Stimulated activated CD8-positive, alpha-beta memory T cell treated with anti-CD3 and anti-CD28 coated beads, Interleukin-2, amount 100 ng/mL, for 48 hours (primary cell): Measurements from ENCODE around the gene ST3GAL5.

ENCODE experiments used
- DNase-seq, 2 donors: peaks; one replicate each; pipeline ENCODE4 v3.0.0-alpha.2; 2020; ENCODE audit warnings: low read depth in 2 of 2

The ST3GAL5 gene

DNA sequence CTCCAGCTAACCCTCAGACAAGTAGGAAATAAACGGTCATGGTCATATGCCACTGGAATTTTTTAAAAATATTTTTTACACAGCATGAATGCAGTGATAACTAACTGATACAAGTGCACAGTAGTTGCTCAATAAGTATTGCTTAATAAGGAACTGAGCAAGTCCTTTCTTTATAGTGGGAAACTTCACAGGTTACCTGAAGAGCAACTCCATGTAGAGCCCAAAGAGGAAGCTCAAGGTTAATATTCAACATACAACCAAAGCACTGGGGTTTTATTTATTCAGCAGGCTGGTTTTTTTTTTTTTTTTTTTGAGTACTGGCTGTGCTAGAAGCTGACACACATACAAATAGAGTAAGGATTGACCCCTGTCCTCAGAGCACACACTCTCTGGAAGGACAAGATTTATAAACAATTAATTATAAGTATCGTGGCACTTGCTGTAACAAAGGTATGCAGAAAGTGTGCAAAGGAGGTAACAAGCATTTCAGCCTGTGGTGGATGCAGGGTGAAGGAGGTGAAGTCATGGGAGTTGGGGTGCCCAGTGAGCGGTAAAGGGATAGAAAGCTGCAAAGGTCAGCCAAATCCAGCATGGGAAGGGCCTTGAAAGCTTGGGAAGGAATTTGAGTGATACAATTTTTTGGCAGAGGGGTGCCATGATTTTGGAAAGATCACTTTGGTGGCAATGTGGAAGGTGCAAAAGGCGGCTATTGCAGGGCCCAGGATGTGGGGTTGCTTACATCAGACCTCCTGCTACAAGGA is 82.3 kb downstream of the ST3GAL5 start:
- DNase-seq: no peak

DNA sequence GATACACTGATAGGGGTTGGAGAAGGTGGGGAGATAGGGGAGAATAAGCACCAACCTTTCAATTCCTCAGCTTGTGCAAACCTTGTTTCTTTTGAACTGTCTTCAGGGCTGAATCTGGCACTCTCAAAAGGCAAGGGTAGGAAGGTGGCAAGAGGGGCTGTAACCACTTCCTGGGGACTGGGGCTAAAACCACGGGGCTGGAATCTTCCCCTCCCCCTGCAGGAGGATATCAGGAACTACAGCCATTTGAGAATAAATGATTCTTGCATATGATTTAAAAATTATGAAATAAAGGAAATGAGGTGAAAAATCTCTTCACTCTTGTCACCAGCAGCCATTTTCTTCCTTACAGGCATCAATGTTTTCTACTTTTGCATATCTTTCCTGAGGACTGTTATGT is 84.2 kb downstream of the ST3GAL5 start:
- DNase-seq: no peak

DNA sequence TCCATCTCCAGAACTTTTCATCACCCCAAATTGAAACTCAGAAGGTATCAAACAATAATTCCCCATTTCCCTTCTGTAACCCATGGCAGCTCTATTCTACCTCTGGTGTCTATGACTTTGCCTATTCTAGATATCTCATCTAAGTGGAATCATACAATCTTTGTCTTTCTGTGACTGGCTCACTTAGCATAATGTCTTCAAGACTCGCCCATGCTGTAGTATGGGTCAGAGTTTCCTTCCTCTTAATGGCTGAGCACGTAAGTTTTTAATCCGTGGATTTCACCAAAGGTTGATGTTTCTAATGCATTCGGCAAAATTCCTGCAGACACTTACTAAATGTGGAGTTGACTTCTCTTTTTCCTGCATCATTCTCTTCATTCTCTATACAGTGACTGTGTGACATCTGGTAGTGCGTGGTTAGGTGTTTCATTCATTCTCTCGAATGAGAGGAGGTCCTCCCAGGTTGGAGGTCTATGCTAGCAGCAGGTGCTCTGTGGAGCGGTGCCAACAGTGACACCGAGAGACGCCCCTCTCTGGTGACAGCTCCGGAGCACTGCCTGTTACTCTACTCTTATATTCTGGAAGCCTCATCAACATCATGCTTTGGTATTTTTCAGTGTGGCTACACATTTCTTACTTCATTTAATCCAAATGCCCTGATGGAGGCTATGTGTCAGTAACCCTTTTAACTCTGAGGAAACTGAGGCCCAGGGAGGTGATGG is 84.9 kb downstream of the ST3GAL5 start:
- no peak for DNase-seq

DNA sequence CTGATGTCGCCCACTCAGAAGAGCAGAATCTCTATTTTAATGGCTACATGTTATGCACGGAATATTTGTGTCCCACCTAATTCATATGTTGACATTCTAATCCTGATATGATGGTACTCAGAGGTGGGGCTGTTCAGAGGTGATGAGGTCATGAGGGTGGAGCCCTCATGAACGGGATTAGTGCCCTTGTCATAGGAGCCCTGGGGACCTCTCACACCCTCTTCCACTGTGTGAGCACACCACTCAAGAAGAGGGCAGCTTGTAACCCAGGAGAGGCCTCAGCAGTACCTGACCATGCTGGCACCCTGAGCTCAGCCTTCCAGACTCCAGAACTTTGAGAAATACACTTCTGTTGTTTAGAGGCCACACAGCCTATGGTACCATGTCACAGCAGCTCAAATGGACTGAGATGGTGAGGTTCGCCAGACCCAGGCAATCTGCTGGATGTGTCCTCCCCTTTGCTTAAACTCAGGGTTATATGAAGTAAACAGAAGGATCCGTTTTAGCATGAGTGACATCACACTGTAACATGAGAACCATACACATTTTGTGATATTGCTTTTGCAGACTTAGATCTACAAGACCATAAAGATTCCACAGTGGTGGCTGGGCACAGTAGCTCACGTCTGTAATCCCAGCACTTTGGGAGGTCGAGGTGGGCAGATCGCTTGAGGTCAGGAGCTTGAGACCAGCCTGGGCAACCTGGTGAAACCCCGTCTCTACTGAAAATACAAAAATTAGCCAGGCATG is 86.3 kb downstream of the ST3GAL5 start:
- DNase-seq: no peak

DNA sequence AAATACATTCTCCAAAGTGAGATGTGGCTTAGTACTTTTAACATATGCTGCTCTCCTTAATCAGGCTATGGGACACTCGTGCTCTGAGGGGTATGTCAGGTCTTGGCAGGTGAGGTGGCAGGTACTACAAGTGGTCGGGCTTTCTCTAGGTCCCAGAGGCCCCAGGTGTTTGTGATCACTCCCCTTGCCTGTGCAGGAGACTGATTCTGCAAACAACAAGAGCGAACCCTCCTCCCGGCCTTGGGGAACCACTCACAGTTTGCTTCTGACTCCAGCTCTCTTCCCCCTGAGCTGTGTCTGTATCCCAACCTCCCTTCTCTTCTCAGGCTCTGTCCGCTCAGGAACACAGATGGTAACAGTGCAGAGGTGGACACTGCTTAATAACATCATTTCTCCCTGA is 86.9 kb downstream of the ST3GAL5 start:
- DNase-seq: no peak

DNA sequence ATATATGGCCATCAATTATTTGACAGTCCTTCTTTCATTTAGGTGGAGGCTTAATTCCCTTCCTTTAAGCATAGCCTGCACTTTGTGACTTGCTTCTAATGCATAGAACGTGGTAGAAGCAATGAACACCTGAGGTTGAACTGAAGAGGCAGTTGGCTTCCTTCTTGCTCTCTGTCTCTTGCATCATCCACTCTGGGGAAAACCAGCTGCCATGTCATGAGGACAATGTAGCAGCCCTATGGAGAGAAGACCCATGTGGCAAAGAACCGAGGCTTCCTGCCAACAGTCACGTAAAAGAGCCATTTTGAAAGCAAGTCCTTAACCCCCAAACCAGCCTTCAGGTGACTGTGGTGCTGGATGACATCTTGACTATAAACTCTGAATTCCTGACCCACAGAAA is 88.2 kb downstream of the ST3GAL5 start:
- DNase-seq: no peak

DNA sequence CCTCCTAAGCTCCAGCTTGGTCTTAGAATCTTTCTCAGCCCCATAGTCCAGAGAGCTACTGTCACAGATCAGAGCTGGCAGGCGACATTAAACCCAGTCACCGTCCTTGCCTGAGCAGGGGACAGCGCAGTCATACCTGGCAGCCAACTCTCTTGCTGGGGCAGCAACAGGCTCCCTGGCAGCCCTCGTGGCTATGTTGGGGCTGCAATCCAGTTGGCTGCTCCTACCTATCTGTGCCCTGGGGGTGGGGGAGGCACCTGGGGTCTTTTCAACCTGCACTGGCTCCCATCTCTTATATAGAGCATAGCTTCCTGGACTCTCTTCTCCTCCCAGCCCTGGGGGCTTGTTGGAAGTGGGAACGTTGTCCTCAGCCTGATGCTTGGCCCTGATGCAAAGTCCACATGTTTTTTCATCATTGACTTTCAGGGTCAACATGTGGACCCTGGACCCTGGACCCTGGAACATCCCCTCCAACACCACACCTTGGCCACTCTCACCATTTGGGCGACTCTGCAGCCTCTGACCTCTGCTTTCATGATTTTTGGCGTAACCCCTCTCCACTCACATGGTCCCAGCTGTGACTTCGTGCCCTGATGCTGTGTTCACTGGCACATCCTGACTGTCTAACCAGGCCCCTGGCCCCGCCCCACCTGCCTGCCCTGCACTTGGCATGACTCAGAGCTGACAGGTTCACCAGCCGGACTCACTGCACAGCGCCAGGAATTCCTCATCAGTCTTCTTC is 89.4 kb downstream of the ST3GAL5 start:
- DNase-seq: no peak

DNA sequence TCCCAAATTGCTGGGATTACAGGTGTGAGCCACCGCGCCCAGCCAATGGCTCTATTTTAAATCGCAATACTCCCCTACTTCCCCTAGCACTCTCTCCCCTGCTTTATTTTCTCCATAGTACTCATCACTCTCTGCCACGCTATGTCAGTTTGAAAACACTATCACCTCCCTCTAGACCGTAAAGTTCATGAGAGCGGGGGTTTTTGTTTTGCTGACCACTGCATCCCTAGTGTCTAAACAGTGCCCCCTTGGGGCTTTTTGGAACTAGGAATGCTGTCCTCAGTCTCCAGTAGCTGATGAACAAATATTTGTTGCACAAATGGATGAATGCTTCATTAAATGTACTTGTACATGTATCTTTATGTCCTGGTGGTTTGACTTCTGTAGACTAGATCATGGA is 90.9 kb downstream of the ST3GAL5 start:
- no peak for DNase-seq

DNA sequence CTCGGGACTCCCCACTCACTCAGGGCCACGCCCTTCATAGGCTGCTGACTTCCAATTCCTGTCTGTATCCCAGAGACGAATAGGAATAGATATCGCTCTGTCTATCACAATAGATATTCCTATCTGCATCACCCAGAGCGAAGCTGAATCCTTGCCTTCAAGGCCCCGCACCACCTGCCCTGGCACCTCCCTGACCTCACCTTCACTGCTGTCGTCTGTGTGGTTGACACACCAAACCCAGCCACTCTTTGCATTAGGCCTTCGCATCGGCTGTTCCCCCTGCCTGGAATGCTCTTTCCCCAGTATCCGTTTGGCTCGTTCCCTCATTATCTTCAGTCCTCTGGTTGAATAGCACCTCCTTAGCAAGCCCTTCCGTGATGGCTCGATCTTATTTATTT is 91.5 kb downstream of the ST3GAL5 start:
- no peak for DNase-seq

DNA sequence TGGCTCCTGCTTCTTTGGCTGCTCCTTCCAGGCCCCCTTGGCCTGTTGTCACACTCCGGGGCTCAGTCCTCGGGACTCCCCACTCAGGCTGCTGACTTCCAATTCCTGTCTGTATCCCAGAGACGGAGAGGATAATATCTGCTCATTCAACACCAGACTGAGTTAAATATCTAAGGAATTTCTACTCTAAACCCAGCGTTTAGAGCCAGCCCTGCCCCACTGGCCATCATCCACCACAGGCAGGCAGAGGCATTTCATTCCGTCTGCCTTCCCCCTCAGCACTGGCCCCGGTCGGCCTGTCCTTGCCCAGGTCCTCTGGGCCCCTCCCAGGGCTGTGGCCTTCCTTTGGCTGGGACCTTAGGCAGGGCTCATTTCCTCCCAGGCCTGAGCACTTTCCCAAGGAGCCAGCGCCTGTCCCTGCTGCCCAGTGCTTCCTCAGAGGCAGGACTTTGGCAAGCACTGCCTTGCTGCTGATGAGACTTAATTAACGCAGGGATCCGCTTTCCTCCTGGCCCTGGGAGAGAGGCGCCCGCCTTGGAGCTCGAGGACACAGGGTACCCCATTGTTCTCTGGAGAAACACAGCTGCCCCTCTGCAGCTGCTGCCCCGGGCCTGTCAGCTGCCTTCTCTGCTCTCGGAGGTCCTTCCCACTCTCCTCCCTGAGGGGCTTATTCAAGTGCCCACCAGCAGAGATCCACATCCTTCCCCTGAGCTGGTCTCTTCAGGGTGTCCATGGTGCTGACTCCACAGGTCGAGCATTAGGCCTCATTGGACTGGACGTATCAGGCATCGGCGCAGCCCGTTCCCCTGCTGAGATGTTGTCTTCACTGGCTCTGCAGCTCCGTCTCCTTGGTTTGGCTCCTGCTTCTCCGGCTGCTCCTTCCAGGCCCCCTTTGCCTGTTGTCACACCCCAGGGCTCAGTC is 92.2 kb downstream of the ST3GAL5 start:
- no peak for DNase-seq

DNA sequence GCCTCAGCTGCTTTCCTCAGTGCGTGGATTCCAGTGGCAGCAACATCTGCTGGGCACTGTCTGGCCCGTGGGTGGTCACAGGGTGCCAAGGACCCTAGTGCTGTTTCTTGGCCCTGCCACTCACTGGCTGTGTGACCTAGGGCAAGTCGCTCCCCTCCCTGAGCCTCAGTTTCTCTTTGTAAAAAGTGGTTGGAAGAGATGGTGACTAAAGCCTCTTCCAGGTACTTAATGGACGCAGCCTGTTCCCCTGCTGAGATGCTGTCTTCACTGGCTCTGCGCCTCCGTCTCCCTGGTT is 92.8 kb downstream of the ST3GAL5 start:
- no peak for DNase-seq

DNA sequence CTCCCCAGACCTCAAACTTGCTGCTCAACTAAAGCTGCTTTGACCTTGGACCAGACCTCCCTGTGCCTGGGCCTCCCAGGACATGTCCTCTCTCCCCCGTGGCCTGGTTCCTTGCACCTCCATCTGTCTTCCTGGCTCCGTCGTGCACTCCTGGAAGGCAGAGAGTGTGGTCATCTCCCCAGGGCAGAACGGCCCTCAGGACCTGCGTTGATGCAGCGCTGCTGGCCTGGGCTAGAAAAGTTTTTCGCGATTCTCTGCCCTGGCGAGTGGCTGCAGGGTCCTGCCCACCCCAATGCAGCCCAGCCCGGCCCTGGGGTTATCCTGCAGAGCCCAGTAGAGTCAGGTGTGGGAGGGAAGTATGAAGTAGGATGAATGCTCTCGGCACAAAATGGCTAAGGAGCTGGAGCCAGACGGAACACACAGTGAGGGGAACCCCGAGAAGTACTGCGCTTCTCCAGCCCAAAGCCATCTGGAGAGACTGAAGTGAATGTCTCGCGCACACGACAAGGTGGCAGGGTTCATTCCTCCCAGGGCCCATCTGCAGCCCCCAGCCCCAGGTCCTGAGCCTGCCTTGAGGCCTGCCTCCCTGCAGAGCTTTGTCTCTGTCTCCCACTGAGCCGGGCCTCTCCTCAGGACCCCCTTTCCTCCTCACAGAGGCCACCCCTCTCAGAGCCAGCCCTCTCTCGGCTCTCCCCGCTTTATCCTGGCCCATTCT is 93.3 kb downstream of the ST3GAL5 start:
- DNase-seq: no peak

DNA sequence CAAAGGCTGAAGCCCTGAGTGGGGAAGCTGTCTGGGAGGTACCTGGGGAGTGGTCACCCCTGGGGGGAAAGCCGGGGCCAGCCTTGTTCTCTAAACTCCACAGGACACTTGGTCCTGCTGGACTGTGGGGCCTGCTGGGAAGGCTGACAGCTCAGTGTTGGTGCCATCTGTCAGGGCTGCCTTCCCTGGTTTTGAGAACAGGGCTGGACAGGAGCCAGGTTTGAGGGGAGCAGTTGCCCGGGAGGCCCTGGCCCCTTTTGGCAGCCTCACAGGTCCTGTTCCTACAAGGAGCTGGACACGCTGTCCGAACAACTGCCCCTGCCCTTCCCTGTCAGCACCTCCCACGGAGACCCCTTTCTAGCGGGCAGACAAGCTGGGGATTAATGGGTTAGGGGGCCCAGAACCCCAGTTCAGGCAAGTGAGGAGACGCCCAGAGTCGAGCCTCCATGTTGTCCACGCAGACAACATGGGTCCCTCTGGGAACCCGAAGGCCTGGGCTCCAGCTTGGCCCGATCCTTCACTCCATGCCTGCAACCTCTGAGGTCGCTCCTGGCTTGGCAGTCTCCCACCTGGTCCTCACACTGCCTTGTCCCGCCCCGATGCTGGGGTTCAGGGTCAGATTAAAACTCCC is 94.2 kb downstream of the ST3GAL5 start:
- DNase-seq: no peak

DNA sequence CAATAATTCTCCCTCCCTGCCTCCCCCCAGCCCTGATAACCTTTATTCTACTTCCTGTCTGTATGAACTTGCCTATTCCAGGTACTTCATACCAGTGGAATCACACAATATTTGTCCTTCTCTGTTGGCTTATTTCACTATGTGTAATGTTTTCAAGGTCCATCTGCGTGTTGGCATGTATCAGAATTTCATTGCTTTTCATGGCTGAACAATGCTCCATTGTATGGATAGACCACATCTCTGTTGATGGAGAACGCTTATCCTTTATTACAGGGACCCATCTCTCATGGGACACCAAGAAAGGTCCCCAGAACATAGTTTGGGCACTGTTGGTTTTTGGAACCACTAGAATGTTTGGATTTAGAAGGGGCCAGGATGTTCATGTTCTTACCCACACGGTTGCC is 94.8 kb downstream of the ST3GAL5 start:
- DNase-seq: no peak

DNA sequence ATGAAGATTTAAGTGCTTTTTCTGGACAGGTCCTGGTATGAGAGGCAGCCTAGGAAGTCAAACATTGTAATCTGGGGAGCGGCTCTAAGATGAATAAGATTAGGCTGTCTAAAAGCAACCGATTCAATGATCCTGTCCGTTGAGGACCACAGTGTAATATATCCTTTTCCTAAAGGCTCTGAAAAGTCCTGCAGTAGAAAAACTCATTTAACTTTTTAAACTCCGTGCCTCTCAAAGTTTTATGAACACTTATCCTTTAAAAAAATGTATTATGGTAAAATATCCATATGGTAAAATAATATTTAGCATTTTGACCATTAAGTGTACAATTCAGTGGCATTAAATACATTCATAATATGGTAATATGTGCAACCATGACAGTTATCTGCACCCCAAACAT is 95.2 kb downstream of the ST3GAL5 start:
- no peak for DNase-seq

DNA sequence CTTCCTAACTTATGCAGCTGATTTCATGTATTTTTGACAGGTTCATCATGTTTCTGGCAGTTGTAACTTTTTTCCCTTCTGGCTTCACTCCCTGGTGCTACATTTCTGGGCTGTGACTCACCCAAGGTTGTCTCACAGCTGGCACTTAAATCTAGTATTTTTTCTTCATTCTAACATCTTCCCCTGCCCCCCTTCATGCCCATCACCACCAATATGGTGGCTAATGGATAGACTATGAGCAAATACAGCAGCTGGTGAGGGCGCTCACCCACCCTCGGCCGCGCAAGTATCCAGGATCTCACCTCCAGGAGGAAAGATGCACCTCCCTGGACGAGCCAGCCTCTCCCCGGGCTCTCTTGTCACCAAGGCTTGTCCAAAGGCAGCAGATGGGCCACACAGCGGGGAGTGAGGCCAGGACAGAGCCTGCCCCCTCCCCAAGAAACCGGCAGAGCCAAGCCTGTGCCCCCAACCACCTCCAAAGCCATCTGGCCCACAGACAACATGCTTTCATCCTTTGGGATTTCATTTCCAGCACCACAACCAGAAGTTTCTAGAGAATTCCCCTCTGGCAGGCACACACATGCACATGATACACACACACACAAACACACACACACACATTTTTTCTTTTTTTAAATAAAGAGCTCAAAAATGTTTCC is 95.9 kb downstream of the ST3GAL5 start:
- no peak for DNase-seq

DNA sequence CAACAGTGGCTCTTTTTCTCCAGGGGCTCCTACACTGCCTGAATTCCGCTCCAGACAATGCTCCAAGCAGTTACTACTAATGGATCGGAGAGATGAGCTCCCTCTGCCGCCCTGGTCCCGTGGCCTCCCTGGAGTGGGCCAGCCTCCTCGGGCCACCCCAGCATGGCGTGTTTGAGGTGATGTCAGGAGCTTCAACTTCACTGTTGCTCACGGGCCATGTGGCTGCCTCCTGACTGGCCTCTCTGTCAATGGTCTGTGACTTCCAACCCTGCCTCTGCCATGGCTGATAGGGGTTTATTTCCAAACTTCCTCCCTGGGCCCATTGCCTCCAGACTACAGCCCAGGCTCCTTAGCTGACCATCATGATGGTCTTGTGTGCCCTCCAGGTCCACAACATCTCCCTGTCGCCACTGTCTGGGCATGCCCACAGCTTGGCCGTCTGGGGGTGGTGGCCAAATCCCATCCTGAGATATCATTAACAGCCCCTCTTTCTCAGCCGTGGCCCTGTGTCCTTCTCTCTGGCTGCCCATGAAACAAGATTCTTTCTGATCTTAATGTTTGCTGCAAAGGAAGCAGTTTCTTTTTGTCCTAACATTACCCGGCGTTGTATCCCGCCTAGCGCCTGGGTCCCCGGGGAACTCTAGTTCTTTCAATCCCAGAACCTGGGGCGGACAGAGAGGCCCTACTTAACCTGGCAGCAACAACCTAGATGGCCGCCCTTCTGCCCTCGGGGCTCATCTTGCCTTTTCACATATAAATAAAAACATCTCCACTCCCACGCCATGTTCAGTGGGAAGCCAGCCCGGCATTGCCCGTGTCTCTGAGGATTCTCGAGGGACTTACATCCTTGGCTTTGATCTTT is 96.9 kb downstream of the ST3GAL5 start:
- no peak for DNase-seq

DNA sequence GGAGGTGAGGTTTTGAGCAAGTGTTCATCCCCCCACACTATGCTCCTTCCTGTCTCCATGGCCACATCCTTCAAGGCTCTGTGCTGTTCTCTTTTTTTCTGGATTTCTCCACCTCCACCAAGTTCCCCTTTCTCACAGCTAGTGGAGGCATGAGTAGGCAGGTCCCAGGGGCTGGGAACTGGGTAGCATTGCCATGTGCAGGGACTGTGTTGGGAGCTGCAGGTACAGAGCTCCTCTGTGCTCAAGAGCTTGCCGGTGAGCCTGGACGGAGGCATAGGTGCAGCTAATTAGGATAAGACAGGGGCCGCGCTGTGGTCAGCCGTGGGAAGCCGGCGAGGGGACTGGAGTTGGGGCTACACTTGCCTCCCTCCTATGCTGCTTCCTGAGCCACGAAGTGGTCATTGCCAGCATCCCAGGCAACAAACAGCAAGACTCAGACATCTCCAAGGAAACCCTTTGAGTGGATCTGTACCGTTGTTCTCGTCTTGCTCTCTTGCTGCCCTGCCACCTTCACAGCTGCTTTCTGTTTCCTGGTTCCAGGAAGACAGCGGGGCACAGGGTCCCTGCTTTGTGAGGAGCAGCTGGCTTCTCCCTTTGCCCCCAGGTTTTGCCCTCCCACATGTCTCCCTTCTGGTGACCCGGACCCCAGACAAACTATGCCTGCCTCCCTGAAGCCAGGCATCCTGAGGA is 98.1 kb downstream of the ST3GAL5 start:
- DNase-seq: no peak
